IPS-18a (cell line): ENCODE measurements around the gene TMEM161B.
"Not testable (repeated sequence)": the region's sequence is repeated elsewhere in the genome, so short reads cannot be mapped to it uniquely, and the experiment has no call there.

ENCODE experiments used
- H3K27ac ChIP-seq: one replicate; pipeline ENCODE4 v1.5.1; 2013; ENCODE audit warnings: low read length
- H3K27me3 ChIP-seq: one replicate; pipeline ENCODE4 v1.6.1; 2013; ENCODE audit warnings: mild to moderate bottlenecking, low read length; ENCODE audit not compliant: control insufficient read depth, insufficient read depth
- H3K36me3 ChIP-seq: one replicate; pipeline ENCODE4 v1.6.1; 2013; ENCODE audit warnings: low read depth, low read length; ENCODE audit not compliant: control insufficient read depth
- H3K4me1 ChIP-seq: one replicate; pipeline ENCODE4 v1.6.1; 2013; ENCODE audit warnings: low read depth, low read length; ENCODE audit not compliant: control insufficient read depth
- H3K4me3 ChIP-seq: one replicate; pipeline ENCODE4 v1.5.1; 2013; ENCODE audit warnings: low read length
- H3K9ac ChIP-seq: one replicate; pipeline ENCODE4 v1.6.1; 2013; ENCODE audit warnings: mild to moderate bottlenecking, low read length, moderate library complexity
- H3K9me3 ChIP-seq: one replicate; pipeline ENCODE4 v1.6.1; 2013; ENCODE audit warnings: low read depth, low read length; ENCODE audit not compliant: control insufficient read depth

TMEM161B gene

GRCh38 chr5:88275581-88275980 lies 6.9 kb upstream of the TMEM161B start:
- H3K4me1 ChIP-seq = no peaks in the 10 kb centered on the region
- peaks cover 36% of the 10 kb centered on the region for H3K36me3 ChIP-seq
- no peak overlapping the region for H3K9ac ChIP-seq
- H3K4me3 ChIP-seq = no peak overlapping the region
- no peaks in the 10 kb centered on the region for H3K9me3 ChIP-seq
- H3K27me3 ChIP-seq = no peaks in the 10 kb centered on the region
- H3K27ac ChIP-seq = no peak overlapping the region

GRCh38 chr5:88269222-88269771 lies 652 bp upstream of the TMEM161B start:
- Histone ChIP-seq H3K4me3 (peak overlapping the region; percentile 96), H3K9me3 (peaks cover 13% of the 10 kb centered on the region), H3K27me3 (no peaks in the 10 kb centered on the region), H3K27ac (no peak overlapping the region), H3K36me3 (peaks cover 24% of the 10 kb centered on the region), H3K9ac (peak overlapping the region; percentile 35), H3K4me1 (peaks cover 3% of the 10 kb centered on the region)

- not testable (repeated sequence) for H3K36me3 ChIP-seq, H3K27me3 ChIP-seq, H3K4me1 ChIP-seq, H3K27ac ChIP-seq, H3K4me3 ChIP-seq, H3K9ac ChIP-seq
- peaks cover 13% of the 10 kb centered on the region for H3K9me3 ChIP-seq
Observed at GRCh38 chr5:88264565-88264964, 4.1 kb downstream of the TMEM161B start.

- Histone ChIP-seq H3K9ac (no peak overlapping the region), H3K4me1 (peaks cover 10% of the 10 kb centered on the region), H3K36me3 (no peaks in the 10 kb centered on the region), H3K27me3 (no peaks in the 10 kb centered on the region), H3K4me3 (no peak overlapping the region), H3K9me3 (peaks cover 13% of the 10 kb centered on the region), H3K27ac (no peak overlapping the region)
Observed at GRCh38 chr5:88263349-88263748, 5.3 kb downstream of the TMEM161B start.

GRCh38 chr5:88262116-88262515 lies 6.5 kb downstream of the TMEM161B start:
- Histone ChIP-seq H3K4me1 (peaks cover 20% of the 10 kb centered on the region), H3K9ac (no peak overlapping the region), H3K4me3 (no peak overlapping the region), H3K27ac (no peak overlapping the region), H3K9me3 (peaks cover 13% of the 10 kb centered on the region), H3K27me3 (no peaks in the 10 kb centered on the region), H3K36me3 (no peaks in the 10 kb centered on the region)

- Histone ChIP-seq H3K4me3 (no peak overlapping the region), H3K27me3 (no peaks in the 10 kb centered on the region), H3K9me3 (no peaks in the 10 kb centered on the region), H3K9ac (no peak overlapping the region), H3K4me1 (peaks cover 42% of the 10 kb centered on the region), H3K36me3 (no peaks in the 10 kb centered on the region), H3K27ac (no peak overlapping the region)
Observed at GRCh38 chr5:88258636-88259035, 10.0 kb downstream of the TMEM161B start.

- Histone ChIP-seq H3K36me3 (no peaks in the 10 kb centered on the region), H3K4me3 (peak overlapping the region; percentile 33), H3K9ac (peak overlapping the region; percentile 41), H3K27ac (peak overlapping the region; percentile 81), H3K9me3 (no peaks in the 10 kb centered on the region), H3K4me1 (peaks cover 48% of the 10 kb centered on the region), H3K27me3 (no peaks in the 10 kb centered on the region)
Observed at GRCh38 chr5:88256872-88257271, 11.8 kb downstream of the TMEM161B start.

GRCh38 chr5:88256037-88256436 lies 12.6 kb downstream of the TMEM161B start:
- Histone ChIP-seq H3K27me3 (no peaks in the 10 kb centered on the region), H3K9ac (peak overlapping the region; percentile 41), H3K4me1 (peaks cover 48% of the 10 kb centered on the region), H3K4me3 (no peak overlapping the region), H3K36me3 (no peaks in the 10 kb centered on the region), H3K27ac (peak overlapping the region; percentile 81), H3K9me3 (no peaks in the 10 kb centered on the region)

GRCh38 chr5:88254320-88254719 lies 14.3 kb downstream of the TMEM161B start:
- no peak overlapping the region for H3K9ac ChIP-seq
- H3K4me3 ChIP-seq = no peak overlapping the region
- no peaks in the 10 kb centered on the region for H3K36me3 ChIP-seq
- H3K9me3 ChIP-seq = no peaks in the 10 kb centered on the region
- no peak overlapping the region for H3K27ac ChIP-seq
- peaks cover 45% of the 10 kb centered on the region for H3K4me1 ChIP-seq
- H3K27me3 ChIP-seq = no peaks in the 10 kb centered on the region

GRCh38 chr5:88251048-88251711 lies 17.5 kb downstream of the TMEM161B start:
- Histone ChIP-seq H3K27me3 (no peaks in the 10 kb centered on the region), H3K27ac (no peak overlapping the region), H3K9ac (no peak overlapping the region), H3K4me3 (no peak overlapping the region), H3K4me1 (peaks cover 48% of the 10 kb centered on the region), H3K9me3 (no peaks in the 10 kb centered on the region), H3K36me3 (no peaks in the 10 kb centered on the region)

GRCh38 chr5:88250010-88250409 lies 18.6 kb downstream of the TMEM161B start:
- no peak overlapping the region for H3K27ac ChIP-seq
- H3K36me3 ChIP-seq = no peaks in the 10 kb centered on the region
- H3K4me1 ChIP-seq = peaks cover 47% of the 10 kb centered on the region

More at GRCh38 chr5:88250010-88250409, 18.6 kb downstream of the TMEM161B start:
- Histone ChIP-seq H3K27me3 (no peaks in the 10 kb centered on the region), H3K9me3 (no peaks in the 10 kb centered on the region), H3K4me3 (no peak overlapping the region), H3K9ac (no peak overlapping the region)
